GM12878 (cell line): ENCODE results near the gene PPM1G. TPM values are rescaled to one million over a fixed set of nuclear protein-coding genes. Genes with fewer than 3 reads are reported as not detected.

Experiments
- ATAC-seq: fragments of 200-7000 bp; cut with Tn5 transposase; 3 replicates; pipeline ENCODE4 v1.9.1; 2020; ENCODE audit warnings: mild to moderate bottlenecking, moderate library complexity
- BruUV-seq: library from RNA; stranded (reverse); fragments of 400-500 nt; replicated peaks from 2 replicates; lab custom pipeline; 2021; lab: Mats Ljungman, UMichigan
- CTCF ChIA-PET: fragments of 300-600 bp; sonication (Branson Sonifier 250); formaldehyde crosslinking; extraction: SDS; loops from one replicate; lab custom pipeline; 2021; ENCODE audit warnings: inconsistent platforms; lab: Yijun Ruan, JAX
- POLR2A ChIA-PET: fragments of 350-600 bp; formaldehyde crosslinking; extraction: SDS; loops from one replicate; lab custom pipeline; 2021; ENCODE audit warnings: inconsistent platforms; lab: Charles Lee
- RAD21 ChIA-PET: fragments of 300-600 bp; sonication (Branson Sonifier 250); formaldehyde crosslinking; loops from one replicate; lab custom pipeline; 2023; ENCODE audit warnings: antibody characterized with exemption; ENCODE audit not compliant: unreplicated experiment; lab: Charles Lee
- SMC1A ChIA-PET: fragments of 300-600 bp; sonication (Branson Sonifier 250); formaldehyde crosslinking; loops from one replicate; lab custom pipeline; 2023; ENCODE audit not compliant: unreplicated experiment, uncharacterized antibody; lab: Charles Lee
- DNase-seq: peaks from one replicate; pipeline ENCODE4 v3.0.0-alpha.2; 2011; ENCODE audit warnings: low read depth, low spot score
- FAIRE-seq: peaks from 3 replicates; lab custom pipeline; 2011; peaks lifted over from hg19 to GRCh38; lab: Jason Lieb, UNC
- H2AFZ ChIP-seq: 2 replicates; pipeline ENCODE4 v1.6.0; 2011; ENCODE audit warnings: low read depth, low read length, control low read depth; ENCODE audit not compliant: control insufficient read depth
- H3K27ac ChIP-seq: 2 replicates; pipeline ENCODE4 v1.5.1; 2011; ENCODE audit warnings: control low read depth; ENCODE audit not compliant: control insufficient read depth, insufficient read depth
- H3K27me3 ChIP-seq, 2 experiments: replicated peaks in 1 of 2; 2 replicates each; pipeline versions ENCODE4 v1.6.0 to v1.6.1; 2011; ENCODE audit warnings: low read length in 1 of 2; ENCODE audit not compliant: control insufficient read depth in 2 of 2, insufficient read depth in 2 of 2
- H3K36me3 ChIP-seq, 2 experiments: 2 replicates each; pipeline ENCODE4 v1.5.1; 2011; ENCODE audit warnings: low read length in 1 of 2; ENCODE audit not compliant: control insufficient read depth in 2 of 2, insufficient read depth in 2 of 2
- H3K4me1 ChIP-seq: 2 replicates; pipeline ENCODE4 v1.6.1; 2011; ENCODE audit warnings: mild to moderate bottlenecking, low read length, moderate library complexity, mixed read lengths; ENCODE audit not compliant: control insufficient read depth, insufficient read depth
- H3K4me2 ChIP-seq: 2 replicates; pipeline ENCODE4 v1.6.0; 2011; ENCODE audit warnings: control low read depth; ENCODE audit not compliant: control insufficient read depth, insufficient read depth
- H3K4me3 ChIP-seq: fragments of 200-600 bp; sonication (generic); 2 replicates; pipeline ENCODE4 v1.5.1; 2016
- H3K79me2 ChIP-seq: 2 replicates; pipeline ENCODE4 v1.6.0; 2011; ENCODE audit warnings: low read length; ENCODE audit not compliant: control insufficient read depth, insufficient read depth
- H3K9ac ChIP-seq: 2 replicates; pipeline ENCODE4 v1.8.0; 2011; ENCODE audit warnings: low read length, control low read depth, mixed read lengths; ENCODE audit not compliant: control insufficient read depth, insufficient read depth
- H3K9me3 ChIP-seq: replicated peaks from 3 replicates; pipeline ENCODE4 v1.5.1; 2011; ENCODE audit warnings: mild to moderate bottlenecking, low read length; ENCODE audit not compliant: control insufficient read depth, insufficient read depth
- H4K20me1 ChIP-seq: 2 replicates; pipeline ENCODE4 v1.6.0; 2011; ENCODE audit not compliant: control insufficient read depth, insufficient read depth
- BHLHE40 ChIP-seq, 2 experiments: fragments of 450-650 bp in 1 of 2; IDR thresholded peaks; 2 replicates each; pipeline ENCODE4 v1.6.1; 2011 to 2017; ENCODE audit warnings: low read depth in 2 of 2, borderline replicate concordance in 1 of 2, improper control_type of control experiment in 1 of 2, low read length in 1 of 2, mild to moderate bottlenecking in 1 of 2
- BMI1 ChIP-seq: fragments of 450-650 bp; IDR thresholded peaks from 2 replicates; pipeline ENCODE4 v1.6.1; 2016; ENCODE audit warnings: mild to moderate bottlenecking, moderate library complexity, borderline replicate concordance
- CBFB ChIP-seq: IDR thresholded peaks from 2 replicates; pipeline ENCODE4 v1.6.1; 2016; ENCODE audit warnings: antibody characterized with exemption, low read depth
- CHD1 ChIP-seq: IDR thresholded peaks from 2 replicates; pipeline ENCODE4 v1.6.1; 2012; ENCODE audit warnings: low read depth, low read length, improper control_type of control experiment
- GATAD2B ChIP-seq: fragments of 450-650 bp; conservative IDR thresholded peaks from 2 replicates; pipeline ENCODE4 v1.6.1; 2017; ENCODE audit warnings: low read depth, mild to moderate bottlenecking, moderate library complexity
- HCFC1 ChIP-seq: fragments of 150-350 bp; IDR thresholded peaks from 2 replicates; pipeline ENCODE4 v1.6.1; 2014; ENCODE audit warnings: low read length
- NFYA ChIP-seq: IDR thresholded peaks from 2 replicates; pipeline ENCODE4 v1.6.1; 2011; ENCODE audit warnings: low read depth, mild to moderate bottlenecking, low read length, improper control_type of control experiment, borderline replicate concordance
- RUNX3 ChIP-seq: IDR thresholded peaks from 2 replicates; pipeline ENCODE4 v1.6.1; 2012; ENCODE audit warnings: low read length, inconsistent platforms
- SIN3A ChIP-seq: IDR thresholded peaks from 2 replicates; pipeline ENCODE4 v1.6.1; 2012; ENCODE audit warnings: low read depth, low read length, improper control_type of control experiment
- SIX5 ChIP-seq: IDR thresholded peaks from 2 replicates; pipeline ENCODE4 v1.6.1; 2011; ENCODE audit warnings: mild to moderate bottlenecking, low read depth, low read length, moderate library complexity; ENCODE audit not compliant: severe bottlenecking
- SREBF1 ChIP-seq: IDR thresholded peaks from 2 replicates; pipeline ENCODE4 v1.6.1; 2012; ENCODE audit warnings: mild to moderate bottlenecking, low read length
- ZNF217 ChIP-seq: fragments of 450-650 bp; IDR thresholded peaks from 2 replicates; pipeline ENCODE4 v1.6.1; 2017; ENCODE audit warnings: antibody characterized with exemption, mild to moderate bottlenecking
- WGBS: methylation state at CpG from one replicate; pipeline ENCODE4 v1.1.6; 2016; ENCODE audit warnings: low lambda C conversion rate; ENCODE audit not compliant: insufficient replicate concordance, insufficient coverage; ENCODE audit errors: missing lambda C conversion rate; 5-methylcytosine and 5-hydroxymethylcytosine counted together
- in situ Hi-C: fragments of 300-500 bp; cut with MboI; formaldehyde crosslinking; loops from 9 replicates; pipeline ENCODE4 v1.14.3; 2018; ENCODE audit warnings: mixed read lengths
- intact Hi-C: fragments of 100-400 bp; cut with micrococcal nuclease; formaldehyde crosslinking; loops from one replicate; pipeline ENCODE4 v1.14.2; 2022; ENCODE audit not compliant: unreplicated experiment
- polyA plus RNA-seq, 11 experiments: library from polyadenylated mRNA; depleted of rRNA in 4 of 11; unstranded in 6 of 11; stranded (reverse) in 5 of 11; fragments of >200 nt; fragmentation: Nextera tagmentation in 4 of 11; fragmentation: Illumina TruSeq in 1 of 11; extraction: Ambion mirVana in 4 of 11; extraction: Trizol in 1 of 11; gene quantifications; 1 replicate in 1 of 11; 2 replicates in 10 of 11; pipeline versions ENCODE4 v1.2.1 to v1.2.3, GENCODE V29; 2011 to 2016; ENCODE audit warnings: inconsistent platforms in 2 of 11, missing spikeins in 2 of 11, low read depth in 1 of 11
- total RNA-seq, 4 experiments: library from RNA; depleted of rRNA in 3 of 4; stranded (reverse); fragments of >200 nt in 3 of 4; fragmentation: Illumina TruSeq in 1 of 4; extraction: Trizol in 1 of 4; gene quantifications; 2 replicates each; pipeline versions ENCODE4 v1.2.1 to v1.2.3, GENCODE V29; 2013 to 2021
- TF ChIP-seq, protein P1 (sequence below): IDR thresholded peaks from 2 replicates; pipeline ENCODE4 v1.6.1; 2012; ENCODE audit warnings: low read length, inconsistent platforms
- TF ChIP-seq, protein P2 (sequence below): fragments of 450-650 bp; IDR thresholded peaks from 2 replicates; pipeline ENCODE4 v1.6.1; 2014; ENCODE audit warnings: mild to moderate bottlenecking

PPM1G gene
- total and polyA plus RNA-seq, 10 of the 15 experiments (the other 5 are each of a cell fraction or from before 2014, with no cell fraction given): 68.8 to 171 (median 121) TPM

DNA sequence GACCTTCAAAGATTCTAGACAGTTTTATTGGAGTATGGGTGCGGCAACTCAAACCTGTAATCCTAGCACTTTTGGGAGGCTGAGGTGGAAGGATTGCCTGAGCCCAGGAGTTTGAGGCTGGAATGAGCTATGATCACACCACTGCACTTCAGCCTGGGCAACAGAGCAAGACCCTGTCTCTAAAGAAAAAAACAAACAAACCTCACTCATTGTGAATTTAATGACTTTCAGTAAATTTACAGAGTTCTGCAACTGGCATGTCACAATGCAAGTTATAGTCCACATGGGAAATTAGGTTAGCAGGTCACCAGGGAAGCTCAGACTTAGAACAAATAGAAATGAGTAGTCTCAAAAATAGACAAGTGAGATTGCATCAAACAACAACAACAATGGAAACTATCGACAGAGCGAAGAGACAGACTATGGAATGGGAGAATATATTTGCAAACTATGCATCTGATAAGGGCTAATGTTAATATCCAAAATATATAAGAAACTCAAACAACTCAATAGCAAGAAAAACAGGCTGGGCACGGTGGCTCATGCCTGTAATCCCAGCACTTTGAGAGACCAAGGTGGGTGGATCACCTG is 12.4 kb upstream of the PPM1G start:
- no peak for FAIRE-seq
- CTCF ChIA-PET: interaction anchor here (0.7 to 1.4 kb wide), 3 partner anchors 12 to 262 kb away, joined by 4 to 5 read pairs (median 4); partner anchors contain the start of gene PPM1G
- no peak for ATAC-seq

More for the DNA sequence above, 12.4 kb upstream of the PPM1G start:
- H2AFZ ChIP-seq: no peak overlapping the region
- POLR2A ChIA-PET: no interaction called here
- H3K9me3 ChIP-seq: no peaks in the 10 kb centered on the region
- no peaks in the 10 kb centered on the region for H4K20me1 ChIP-seq
- no peak overlapping the region for H3K4me2 ChIP-seq
- no peaks in the 10 kb centered on the region for H3K79me2 ChIP-seq
- H3K9ac ChIP-seq: no peak overlapping the region
- TF ChIP-seq SIX5: no peak
- TF ChIP-seq, protein P1, sequence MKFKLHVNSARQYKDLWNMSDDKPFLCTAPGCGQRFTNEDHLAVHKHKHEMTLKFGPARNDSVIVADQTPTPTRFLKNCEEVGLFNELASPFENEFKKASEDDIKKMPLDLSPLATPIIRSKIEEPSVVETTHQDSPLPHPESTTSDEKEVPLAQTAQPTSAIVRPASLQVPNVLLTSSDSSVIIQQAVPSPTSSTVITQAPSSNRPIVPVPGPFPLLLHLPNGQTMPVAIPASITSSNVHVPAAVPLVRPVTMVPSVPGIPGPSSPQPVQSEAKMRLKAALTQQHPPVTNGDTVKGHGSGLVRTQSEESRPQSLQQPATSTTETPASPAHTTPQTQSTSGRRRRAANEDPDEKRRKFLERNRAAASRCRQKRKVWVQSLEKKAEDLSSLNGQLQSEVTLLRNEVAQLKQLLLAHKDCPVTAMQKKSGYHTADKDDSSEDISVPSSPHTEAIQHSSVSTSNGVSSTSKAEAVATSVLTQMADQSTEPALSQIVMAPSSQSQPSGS: no peak
- TF ChIP-seq RUNX3: no peak
- TF ChIP-seq SREBF1: no peak
- no peak for TF ChIP-seq CHD1
- no peak for TF ChIP-seq CBFB
- no peak for TF ChIP-seq GATAD2B
- TF ChIP-seq, protein P2, sequence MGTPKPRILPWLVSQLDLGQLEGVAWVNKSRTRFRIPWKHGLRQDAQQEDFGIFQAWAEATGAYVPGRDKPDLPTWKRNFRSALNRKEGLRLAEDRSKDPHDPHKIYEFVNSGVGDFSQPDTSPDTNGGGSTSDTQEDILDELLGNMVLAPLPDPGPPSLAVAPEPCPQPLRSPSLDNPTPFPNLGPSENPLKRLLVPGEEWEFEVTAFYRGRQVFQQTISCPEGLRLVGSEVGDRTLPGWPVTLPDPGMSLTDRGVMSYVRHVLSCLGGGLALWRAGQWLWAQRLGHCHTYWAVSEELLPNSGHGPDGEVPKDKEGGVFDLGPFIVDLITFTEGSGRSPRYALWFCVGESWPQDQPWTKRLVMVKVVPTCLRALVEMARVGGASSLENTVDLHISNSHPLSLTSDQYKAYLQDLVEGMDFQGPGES: no peak
- TF ChIP-seq BMI1: no peak
- no peak for TF ChIP-seq NFYA
- no peak for TF ChIP-seq HCFC1
- TF ChIP-seq BHLHE40 (IDR thresholded peaks at IDR 0.05; ENCODE audit: borderline replicate concordance in 1 of 2, low read depth in 2 of 2, low read length in 1 of 2): no peak
- TF ChIP-seq ZNF217: no peak
- no peak for TF ChIP-seq SIN3A
- H3K36me3 ChIP-seq: no peaks in the 10 kb centered on the region
- no peak for DNase-seq
- BruUV-seq: no TSS peak
- H3K4me1 ChIP-seq: no peaks in the 10 kb centered on the region
- RAD21 ChIA-PET: no interaction called here
- SMC1A ChIA-PET: interaction anchor here (0.9 to 1.5 kb wide), 2 partner anchors 8 to 12 kb away, joined by 3 to 4 read pairs; partner anchors contain the start of gene PPM1G
- H3K27me3 ChIP-seq: no peaks in the 10 kb centered on the region
- in situ Hi-C loops (no loop called here), intact Hi-C loops (no loop called here)
- no peak overlapping the region for H3K27ac ChIP-seq
- 89% methylated on average over 4 of the region's 4 CpGs for WGBS
- no peak overlapping the region for H3K4me3 ChIP-seq
